Liver (tissue), 3 donors: ENCODE data around the gene KCTD19.

Source experiments
- FOXA1 ChIP-seq: IDR thresholded peaks from 2 replicates; pipeline ENCODE4 v1.6.1; 2016; ENCODE audit warnings: antibody characterized with exemption
- RAD21 ChIP-seq, 2 donors: IDR thresholded peaks; 2 replicates each; pipeline ENCODE4 v1.6.1; 2016; ENCODE audit warnings: antibody characterized with exemption in 2 of 2, mild to moderate bottlenecking in 2 of 2
- TF ChIP-seq, protein P1 (sequence below): fragments of 150-350 bp; IDR thresholded peaks from 2 replicates; pipeline ENCODE4 v1.5.1; 2017; ENCODE audit warnings: improper control_type of control experiment, low read depth, low read length; ENCODE audit not compliant: missing input control
- TF ChIP-seq, protein P2 (sequence below): IDR thresholded peaks from 2 replicates; pipeline ENCODE4 v1.6.1; 2016; ENCODE audit warnings: antibody characterized with exemption
- donor health status: healthy.
- donor health status: healthy.

DNA sequence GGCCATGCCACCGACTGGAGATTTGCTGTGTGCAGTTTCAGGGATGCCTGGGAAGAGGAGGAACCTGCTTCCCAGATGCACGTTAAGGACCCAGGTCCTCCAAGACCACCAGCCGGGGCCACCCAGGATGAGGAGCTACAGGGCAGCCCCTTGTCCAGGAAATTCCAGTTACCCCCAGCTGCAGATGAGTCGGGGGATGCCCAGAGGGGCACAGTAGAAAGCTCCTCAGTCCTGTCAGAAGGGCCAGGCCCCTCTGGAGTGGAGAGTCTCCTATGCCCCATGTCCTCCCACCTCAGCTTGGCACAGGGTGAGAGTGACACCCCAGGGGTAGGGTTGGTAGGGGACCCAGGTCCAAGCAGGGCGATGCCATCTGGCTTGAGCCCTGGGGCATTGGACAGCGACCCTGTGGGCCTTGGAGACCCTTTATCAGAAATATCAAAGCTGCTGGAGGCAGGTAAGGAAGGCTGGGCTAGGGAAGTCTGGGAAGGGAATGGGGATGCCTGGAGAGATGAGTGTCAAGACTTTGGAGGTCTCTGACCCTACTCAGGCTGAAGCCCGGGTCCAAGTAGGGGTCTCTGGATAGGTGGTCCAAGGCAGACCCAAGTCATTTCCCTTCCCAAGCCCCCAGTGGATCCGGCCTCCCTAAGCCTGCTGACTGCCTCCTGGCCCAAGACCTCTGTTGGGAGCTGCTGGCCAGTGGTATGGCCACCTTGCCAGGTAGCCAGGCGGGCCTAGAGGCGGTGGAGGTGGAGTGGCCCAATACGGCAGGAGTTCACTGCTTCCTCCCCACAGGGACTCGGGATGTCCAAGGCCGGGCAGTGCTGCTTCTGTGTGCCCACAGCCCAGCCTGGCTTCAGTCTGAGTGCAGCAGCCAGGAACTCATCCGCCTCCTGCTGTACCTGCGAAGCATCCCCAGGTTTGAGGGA lies 46.2 kb downstream of the KCTD19 start:
- TF ChIP-seq, protein P1, sequence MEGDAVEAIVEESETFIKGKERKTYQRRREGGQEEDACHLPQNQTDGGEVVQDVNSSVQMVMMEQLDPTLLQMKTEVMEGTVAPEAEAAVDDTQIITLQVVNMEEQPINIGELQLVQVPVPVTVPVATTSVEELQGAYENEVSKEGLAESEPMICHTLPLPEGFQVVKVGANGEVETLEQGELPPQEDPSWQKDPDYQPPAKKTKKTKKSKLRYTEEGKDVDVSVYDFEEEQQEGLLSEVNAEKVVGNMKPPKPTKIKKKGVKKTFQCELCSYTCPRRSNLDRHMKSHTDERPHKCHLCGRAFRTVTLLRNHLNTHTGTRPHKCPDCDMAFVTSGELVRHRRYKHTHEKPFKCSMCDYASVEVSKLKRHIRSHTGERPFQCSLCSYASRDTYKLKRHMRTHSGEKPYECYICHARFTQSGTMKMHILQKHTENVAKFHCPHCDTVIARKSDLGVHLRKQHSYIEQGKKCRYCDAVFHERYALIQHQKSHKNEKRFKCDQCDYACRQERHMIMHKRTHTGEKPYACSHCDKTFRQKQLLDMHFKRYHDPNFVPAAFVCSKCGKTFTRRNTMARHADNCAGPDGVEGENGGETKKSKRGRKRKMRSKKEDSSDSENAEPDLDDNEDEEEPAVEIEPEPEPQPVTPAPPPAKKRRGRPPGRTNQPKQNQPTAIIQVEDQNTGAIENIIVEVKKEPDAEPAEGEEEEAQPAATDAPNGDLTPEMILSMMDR = no peak
- no peak for TF ChIP-seq RAD21 (IDR thresholded peaks at IDR 0.05)
- TF ChIP-seq, protein P2, sequence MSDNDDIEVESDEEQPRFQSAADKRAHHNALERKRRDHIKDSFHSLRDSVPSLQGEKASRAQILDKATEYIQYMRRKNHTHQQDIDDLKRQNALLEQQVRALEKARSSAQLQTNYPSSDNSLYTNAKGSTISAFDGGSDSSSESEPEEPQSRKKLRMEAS = no peak
- TF ChIP-seq FOXA1 = no peak
